H1 (cell line): ENCODE data around the gene POU2F1. TPM values are rescaled to one million over a fixed set of nuclear protein-coding genes. Genes with fewer than 3 reads are reported as not detected.

Experiments used
- CTCF ChIA-PET: fragments of 300-600 bp; sonication (Branson Sonifier 250); formaldehyde crosslinking; loops from one replicate; lab custom pipeline; 2021; ENCODE audit not compliant: partially characterized antibody; lab: Charles Lee
- POLR2A ChIA-PET: fragments of 300-600 bp; sonication (Branson Sonifier 250); formaldehyde crosslinking; loops from one replicate; lab custom pipeline; 2021; ENCODE audit warnings: inconsistent platforms; ENCODE audit not compliant: partially characterized antibody; lab: Charles Lee
- DNase-seq, 2 experiments: peaks; one replicate each; pipeline versions ENCODE4 v3.0.0 to v3.0.0-alpha.2; 2010 to 2022; ENCODE audit warnings: low spot score in 2 of 2, low read depth in 1 of 2, mixed read lengths in 1 of 2
- FAIRE-seq: peaks from 2 replicates; lab custom pipeline; 2011; peaks lifted over from hg19 to GRCh38; lab: Jason Lieb, UNC
- H2AFZ ChIP-seq: 2 replicates; pipeline ENCODE4 v1.8.1; 2012; ENCODE audit warnings: low read length, inconsistent platforms
- H2AK5ac ChIP-seq: 2 replicates; pipeline ENCODE4 v1.6.1; 2013; ENCODE audit warnings: low read depth, low read length
- H2BK120ac ChIP-seq: replicated peaks from 2 replicates; pipeline ENCODE3; 2013; ENCODE audit warnings: low read depth, low read length, inconsistent platforms
- H2BK12ac ChIP-seq: 2 replicates; pipeline ENCODE4 v1.6.1; 2013; ENCODE audit warnings: low read depth, low read length
- H2BK15ac ChIP-seq: 2 replicates; pipeline ENCODE4 v1.6.1; 2013; ENCODE audit warnings: low read length
- H2BK20ac ChIP-seq: 2 replicates; pipeline ENCODE4 v1.6.1; 2013; ENCODE audit warnings: low read length
- H2BK5ac ChIP-seq: 2 replicates; pipeline ENCODE4 v1.6.1; 2013; ENCODE audit warnings: low read depth, low read length
- H3K14ac ChIP-seq: 2 replicates; pipeline ENCODE4 v1.6.1; 2013; ENCODE audit warnings: inconsistent platforms; ENCODE audit not compliant: insufficient read length
- H3K18ac ChIP-seq: 2 replicates; pipeline ENCODE4 v1.6.1; 2013; ENCODE audit warnings: low read length; ENCODE audit errors: extremely low read depth
- H3K23ac ChIP-seq: 2 replicates; pipeline ENCODE4 v1.6.1; 2013; ENCODE audit warnings: inconsistent platforms; ENCODE audit not compliant: insufficient read length
- H3K23me2 ChIP-seq: 2 replicates; pipeline ENCODE4 v1.6.1; 2013; ENCODE audit warnings: low read depth, low read length
- H3K27ac ChIP-seq: 2 replicates; pipeline ENCODE4 v1.6.1; 2011; ENCODE audit warnings: low read depth, low read length, inconsistent platforms
- H3K27me3 ChIP-seq, 4 experiments: replicated peaks in 1 of 4; 1 replicate in 1 of 4; 2 replicates in 3 of 4; pipeline versions ENCODE4 v1.6.1 to v1.8.1; 2011 to 2013; ENCODE audit warnings: low read length in 3 of 4, mild to moderate bottlenecking in 3 of 4, inconsistent platforms in 2 of 4, mixed read lengths in 2 of 4, moderate library complexity in 1 of 4; ENCODE audit not compliant: control insufficient read depth in 3 of 4, insufficient read depth in 3 of 4; ENCODE audit errors: extremely low read depth in 1 of 4
- H3K36me3 ChIP-seq, 4 experiments: 2 replicates each; pipeline versions ENCODE4 v1.6.1 to v1.8.1; 2011 to 2013; ENCODE audit warnings: mild to moderate bottlenecking in 4 of 4, low read length in 3 of 4, moderate library complexity in 2 of 4, control low read depth in 1 of 4, inconsistent platforms in 1 of 4; ENCODE audit not compliant: insufficient read depth in 4 of 4, control insufficient read depth in 2 of 4
- H3K4ac ChIP-seq: replicated peaks from 2 replicates; pipeline ENCODE3; 2013; ENCODE audit warnings: low read length, low read depth, mixed read lengths, inconsistent platforms; ENCODE audit not compliant: insufficient read length
- H3K4me1 ChIP-seq, 4 experiments: replicated peaks in 1 of 4; 1 replicate in 1 of 4; 2 replicates in 3 of 4; pipeline versions ENCODE4 v1.6.1 to v1.8.1; 2011 to 2013; ENCODE audit warnings: low read length in 3 of 4, inconsistent platforms in 2 of 4, mixed read lengths in 1 of 4; ENCODE audit not compliant: insufficient read depth in 4 of 4, control insufficient read depth in 3 of 4
- H3K4me2 ChIP-seq, 2 experiments: 2 replicates each; pipeline versions ENCODE4 v1.6.1 to v1.8.1; 2011 to 2013; ENCODE audit warnings: low read depth in 2 of 2, low read length in 2 of 2, control low read depth in 1 of 2, inconsistent platforms in 1 of 2, mild to moderate bottlenecking in 1 of 2; ENCODE audit not compliant: insufficient read depth in 1 of 2
- H3K4me3 ChIP-seq, 4 experiments: fragments of 200-600, 300-600 bp in 1 of 4; sonication (generic), shearing (Covaris generic), sonication (Bioruptor Twin) in 1 of 4; 2 replicates each; pipeline versions ENCODE4 v1.5.1 to v1.8.1; 2011 to 2016; ENCODE audit warnings: low read length in 4 of 4, low read depth in 3 of 4, control low read depth in 2 of 4, inconsistent platforms in 2 of 4, mild to moderate bottlenecking in 2 of 4, mixed read lengths in 1 of 4, moderate library complexity in 1 of 4; ENCODE audit not compliant: insufficient read depth in 2 of 4; ENCODE audit errors: extremely low read depth in 1 of 4
- H3K56ac ChIP-seq: replicated peaks from 2 replicates; pipeline ENCODE3; 2013; ENCODE audit warnings: low read depth, mild to moderate bottlenecking, mixed read lengths, low read length, inconsistent platforms; ENCODE audit not compliant: insufficient read length
- H3K79me1 ChIP-seq: 2 replicates; pipeline ENCODE4 v1.6.1; 2013; ENCODE audit warnings: low read depth, low read length, control low read depth
- H3K79me2 ChIP-seq, 2 experiments: 2 replicates each; pipeline versions ENCODE4 v1.6.1 to v1.8.1; 2012 to 2013; ENCODE audit warnings: low read length in 2 of 2, mild to moderate bottlenecking in 2 of 2, inconsistent platforms in 1 of 2; ENCODE audit not compliant: insufficient read depth in 2 of 2, control insufficient read depth in 1 of 2
- H3K9ac ChIP-seq, 4 experiments: replicated peaks in 1 of 4; 1 replicate in 1 of 4; 2 replicates in 3 of 4; pipeline versions ENCODE4 v1.6.1 to v1.8.1; 2011 to 2013; ENCODE audit warnings: low read depth in 3 of 4, low read length in 3 of 4, control low read depth in 2 of 4, mild to moderate bottlenecking in 2 of 4, moderate library complexity in 2 of 4, inconsistent platforms in 1 of 4; ENCODE audit errors: extremely low read depth in 1 of 4
- H3K9me3 ChIP-seq, 2 experiments: 2 replicates each; pipeline versions ENCODE4 v1.6.1 to v1.8.1; 2012 to 2013; ENCODE audit warnings: mild to moderate bottlenecking in 2 of 2, moderate library complexity in 2 of 2, control low read depth in 1 of 2, inconsistent platforms in 1 of 2, low read depth in 1 of 2, low read length in 1 of 2, mixed read lengths in 1 of 2; ENCODE audit not compliant: insufficient read depth in 2 of 2
- H4K20me1 ChIP-seq, 2 experiments: replicated peaks in 1 of 2; 2 replicates each; pipeline versions ENCODE3 to v1.8.1; 2011 to 2013; ENCODE audit warnings: inconsistent platforms in 2 of 2, low read length in 2 of 2, mild to moderate bottlenecking in 1 of 2; ENCODE audit not compliant: insufficient read depth in 2 of 2, control insufficient read depth in 1 of 2
- H4K5ac ChIP-seq: 2 replicates; pipeline ENCODE4 v1.6.1; 2013; ENCODE audit warnings: low read length, low read depth, mixed read lengths, inconsistent platforms; ENCODE audit not compliant: insufficient read length
- H4K8ac ChIP-seq: 2 replicates; pipeline ENCODE4 v1.8.0; 2013; ENCODE audit warnings: mild to moderate bottlenecking, moderate library complexity, low read length, inconsistent platforms; ENCODE audit not compliant: insufficient read depth; ENCODE audit errors: extremely low read depth
- H4K91ac ChIP-seq: replicated peaks from 2 replicates; pipeline ENCODE3; 2013; ENCODE audit warnings: low read length, mixed read lengths, inconsistent platforms; ENCODE audit not compliant: insufficient read length
- BCL11A ChIP-seq, 2 experiments: IDR thresholded peaks; one replicate each; pipeline ENCODE4 v1.6.1; 2011; ENCODE audit warnings: low read depth in 2 of 2, low read length in 2 of 2, mild to moderate bottlenecking in 2 of 2
- CREB1 ChIP-seq: IDR thresholded peaks from 2 replicates; pipeline ENCODE4 v1.6.1; 2012; ENCODE audit warnings: inconsistent platforms
- E2F6 ChIP-seq: IDR thresholded peaks from 2 replicates; pipeline ENCODE4 v1.6.1; 2012; ENCODE audit warnings: inconsistent platforms
- GTF2F1 ChIP-seq: IDR thresholded peaks from 2 replicates; pipeline ENCODE4 v1.6.1; 2012; ENCODE audit warnings: low read depth, low read length, improper control_type of control experiment, borderline replicate concordance
- MAX ChIP-seq: IDR thresholded peaks from 2 replicates; pipeline ENCODE4 v1.6.1; 2012; ENCODE audit warnings: inconsistent platforms
- NRF1 ChIP-seq: IDR thresholded peaks from 2 replicates; pipeline ENCODE4 v1.6.1; 2011; ENCODE audit warnings: mild to moderate bottlenecking, low read depth, low read length, improper control_type of control experiment
- POLR2A ChIP-seq, 2 experiments: IDR thresholded peaks; 1 replicate in 1 of 2; 2 replicates in 1 of 2; pipeline ENCODE4 v1.6.1; 2011; ENCODE audit warnings: low read depth in 2 of 2, low read length in 2 of 2, mild to moderate bottlenecking in 2 of 2; ENCODE audit errors: control extremely low read depth in 1 of 2
- RFX5 ChIP-seq: IDR thresholded peaks from 2 replicates; pipeline ENCODE4 v1.6.1; 2011; ENCODE audit warnings: low read depth, low read length, improper control_type of control experiment, borderline replicate concordance
- SIX5 ChIP-seq: IDR thresholded peaks from 2 replicates; pipeline ENCODE4 v1.6.1; 2011; ENCODE audit warnings: mild to moderate bottlenecking, low read depth, low read length
- SUZ12 ChIP-seq: fragments of 200-600 bp; sonication (generic); IDR thresholded peaks from 2 replicates; pipeline ENCODE4 v1.6.1; 2012; ENCODE audit warnings: mild to moderate bottlenecking, inconsistent platforms, low read length, moderate library complexity, mixed read lengths
- TCF12 ChIP-seq: IDR thresholded peaks from 2 replicates; pipeline ENCODE4 v1.6.1; 2011; ENCODE audit warnings: low read depth, mild to moderate bottlenecking, low read length
- WGBS, 2 experiments: shearing (Covaris generic) in 1 of 2; methylation state at CpG; one replicate each; pipeline versions ENCODE4 v1.1.6 to v1.1.7; 2013 to 2015; ENCODE audit warnings: low lambda C conversion rate in 2 of 2, mixed read lengths in 2 of 2, inconsistent platforms in 1 of 2, low coverage in 1 of 2, missing lambda C conversion rate in 1 of 2; ENCODE audit not compliant: insufficient replicate concordance in 2 of 2, insufficient coverage in 1 of 2, insufficient read length in 1 of 2; ENCODE audit errors: extremely low coverage in 1 of 2, missing lambda C conversion rate in 1 of 2; 5-methylcytosine and 5-hydroxymethylcytosine counted together
- polyA plus RNA-seq, 7 experiments: library from polyadenylated mRNA; depleted of rRNA in 3 of 7; stranded (reverse) in 5 of 7; unstranded in 2 of 7; fragments of >200 nt in 5 of 7; fragments of 200-250 nt in 2 of 7; gene quantifications; 1 replicate in 5 of 7; 2 replicates in 1 of 7; 4 replicates in 1 of 7; pipeline versions ENCODE4 v1.2.1 to v1.2.3, GENCODE V29; 2011 to 2013; ENCODE audit warnings: missing spikeins in 2 of 7, mixed read lengths in 2 of 7
- total RNA-seq: library from RNA; stranded (reverse); fragmentation: NEBNext Ultra II Directional; extraction: Animal tissue kit (Norgen Biotek cat#: 25700); gene quantifications from 2 replicates; pipeline ENCODE4 v1.2.1, GENCODE V29; 2021

The POU2F1 gene
- total and polyA plus RNA-seq, 2 of the 8 experiments (the other 6 are each of a cell fraction or from before 2014, with no cell fraction given) = 37.0 to 57.2 TPM

DNA sequence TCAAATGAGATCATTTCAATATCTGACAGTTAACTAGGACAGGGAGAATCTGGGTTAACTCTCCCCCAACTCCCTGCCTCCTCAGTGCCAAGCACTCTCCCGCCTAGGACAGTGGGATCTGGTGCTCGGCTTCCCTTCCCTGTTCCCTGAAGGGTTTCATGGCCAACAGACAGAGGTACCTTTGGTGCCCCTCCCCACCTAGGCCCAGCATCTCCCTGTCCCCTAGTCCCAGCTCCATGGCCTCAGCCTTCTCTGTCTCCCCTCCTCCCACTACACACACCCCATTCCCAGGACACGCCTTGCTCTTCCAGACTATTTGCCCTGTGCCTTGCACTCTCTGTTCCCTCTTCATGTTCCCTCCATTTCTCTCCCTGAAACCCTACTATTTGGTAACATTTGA is 220.5 kb downstream of the POU2F1 start:
- Histone ChIP-seq H3K23me2 (peaks cover 7% of the 10 kb centered on the region; the same call in 1 of the 2 replicates), H2BK20ac (no peak overlapping the region), H3K4me1 (peaks cover 2 to 8% (median 4%) of the 10 kb centered on the region in 4 experiments; a peak in 6 of 7 replicates), H3K27me3 (peaks cover 3 to 35% (median 26%) of the 10 kb centered on the region in 4 experiments), H4K20me1 (no peaks in the 10 kb centered on the region), H3K36me3 (no peaks in the 10 kb centered on the region), H3K27ac (no peak overlapping the region), H3K14ac (no peak overlapping the region), H2AK5ac (no peak overlapping the region), H4K8ac (no peak overlapping the region), H2AFZ (no peak overlapping the region), H2BK15ac (peak overlapping the region; percentile 61; the same call in 1 of the 2 replicates), H2BK120ac (no peak overlapping the region), H4K91ac (peak overlapping the region; percentile 40), H3K4me3 (no peak overlapping the region), H3K18ac (no peak overlapping the region), H3K23ac (no peak overlapping the region), H3K4me2 (no peak overlapping the region), H2BK5ac (no peak overlapping the region), H2BK12ac (no peak overlapping the region), H3K9me3 (no peaks in the 10 kb centered on the region), H3K9ac (no peak overlapping the region), H4K5ac (no peak overlapping the region), H3K4ac (no peak overlapping the region), H3K56ac (no peak overlapping the region), H3K79me1 (no peaks in the 10 kb centered on the region), H3K79me2 (no peaks in the 10 kb centered on the region)
- ChIA-PET CTCF (interaction anchor here (0.6 to 8.4 kb wide), 33 partner anchors 9 to 556 kb away, joined by 3 to 74 read pairs (median 4); no protein-coding TSS in a partner anchor), POLR2A (interaction anchor here (2.3 kb wide), 1 partner anchor 14 kb away, joined by 5 read pairs; no protein-coding TSS in a partner anchor)
- 87% methylated on average over 3 of the region's 3 CpGs; no CpG with 5 or more reads in 1 of the 2 experiments for WGBS, 2 experiments
- no peak for TF ChIP-seq E2F6
- no peak for TF ChIP-seq BCL11A (IDR thresholded peaks at IDR 0.05; ENCODE audit: low read depth in 2 of 2, low read length in 2 of 2)
- no peak for TF ChIP-seq CREB1
- TF ChIP-seq GTF2F1 = no peak
- TF ChIP-seq SIX5 = no peak
- TF ChIP-seq MAX = no peak
- TF ChIP-seq SUZ12 = no peak
- no peak for TF ChIP-seq TCF12
- no peak for TF ChIP-seq NRF1
- TF ChIP-seq POLR2A (IDR thresholded peaks at IDR 0.05; ENCODE audit: control extremely low read depth in 1 of 2, low read depth in 2 of 2, low read length in 2 of 2) = no peak
- no peak for TF ChIP-seq RFX5
- FAIRE-seq (no peak), DNase-seq (peak in 1 of 2 experiments; percentile 39)
